Right lung (tissue), 5 donors: ENCODE data around the gene LONP1. TPM values are rescaled to one million over a fixed set of nuclear protein-coding genes. Genes with fewer than 3 reads are reported as not detected.
"Not testable (repeated sequence)": the region's sequence is repeated elsewhere in the genome, so short reads cannot be mapped to it uniquely, and the experiment has no call there.

ENCODE experiments used
- DNase-seq, 2 donors: peaks; one replicate each; pipeline ENCODE4 v3.0.0-alpha.2; 2013
- polyA plus RNA-seq, 5 donors: library from polyadenylated mRNA; unstranded; fragments of 120-200 nt; gene quantifications; one replicate each; pipeline versions ENCODE4 v1.2.1 to v1.2.3, GENCODE V29; 2013; ENCODE audit warnings: inconsistent platforms in 1 of 5, low replicate concordance in 1 of 5; ENCODE audit not compliant: insufficient read length in 5 of 5, insufficient read depth in 1 of 5

Gene LONP1
- polyA plus RNA-seq, 5 donors = 31.2 to 53.7 (median 41.7) TPM

- DNase-seq = no peak
These were observed 26.5 kb downstream of the LONP1 start for GRCh38 chr19:5693195-5694166.

- no peak for DNase-seq
These were observed 27.2 kb downstream of the LONP1 start for GRCh38 chr19:5692723-5693194.

- DNase-seq = no peak
These were observed 27.9 kb downstream of the LONP1 start for GRCh38 chr19:5691822-5692722.

GRCh38 chr19:5690955-5691821 lies 28.8 kb downstream of the LONP1 start:
- DNase-seq = peak; percentile 55

GRCh38 chr19:5690125-5690954 lies 29.6 kb downstream of the LONP1 start, which contains the start of gene RPL36:
Gene RPL36, plus strand, starts transcription at chr19:5690295. Its CDS starts 213 bp downstream, at chr19:5690508.
- peak; percentile 97 to 98 for DNase-seq

- not testable (repeated sequence) for DNase-seq
These were observed 31.6 kb downstream of the LONP1 start for GRCh38 chr19:5688262-5688881.

- DNase-seq = no peak
These were observed 32.4 kb downstream of the LONP1 start for GRCh38 chr19:5687360-5688198.

- DNase-seq = peak; percentile 85 to 89
These were observed 33.1 kb downstream of the LONP1 start for GRCh38 chr19:5686647-5687359.

GRCh38 chr19:5686326-5686646 lies 33.7 kb downstream of the LONP1 start:
- DNase-seq = no peak

GRCh38 chr19:5684694-5685430 lies 35.1 kb downstream of the LONP1 start:
- DNase-seq = no peak

GRCh38 chr19:5683177-5683886 lies 36.6 kb downstream of the LONP1 start:
- no peak for DNase-seq

GRCh38 chr19:5682107-5682482 lies 37.9 kb downstream of the LONP1 start:
- no peak for DNase-seq

GRCh38 chr19:5681391-5682106 lies 38.4 kb downstream of the LONP1 start:
- DNase-seq = no peak

- peak; percentile 99 for DNase-seq
These were observed 39.2 kb downstream of the LONP1 start, which contains the start of the genes HSD11B1L and MICOS13 for GRCh38 chr19:5680437-5681368. Gene HSD11B1L, plus strand, starts transcription at chr19:5681027. Its CDS starts 3,806 bp downstream, at chr19:5684833. Gene MICOS13, minus strand, starts transcription at chr19:5680516. Its CDS starts 30 bp downstream, at chr19:5680486.

GRCh38 chr19:5680084-5680436 lies 39.9 kb downstream of the LONP1 start:
- no peak for DNase-seq
